Thoracic aorta (tissue), 2 donors: ENCODE data around the gene PRSS48. TPM values are rescaled to one million over a fixed set of nuclear protein-coding genes. Genes with fewer than 3 reads are reported as not detected.
"Not testable (repeated sequence)": the region's sequence is repeated elsewhere in the genome, so short reads cannot be mapped to it uniquely, and the experiment has no call there.

Experiments
- ATAC-seq: fragments of 150-250 bp; one replicate; pipeline ENCODE4 v1.8.0; 2017; ENCODE audit warnings: low read depth; ENCODE audit not compliant: insufficient number of reproducible peaks, low FRiP score
- DNase-seq: peaks from one replicate; pipeline ENCODE4 v3.0.0-alpha.2; 2020; ENCODE audit warnings: low spot score
- H3K27ac ChIP-seq, 2 donors: fragments of 200-600 bp; sonication (generic); 1 replicate in 1 of 2; 2 replicates in 1 of 2; pipeline ENCODE4 v1.5.1; 2016; ENCODE audit warnings: mild to moderate bottlenecking in 2 of 2, moderate library complexity in 2 of 2
- H3K27me3 ChIP-seq: fragments of 200-600 bp; sonication (generic); replicated peaks from 2 replicates; pipeline ENCODE4 v1.6.0; 2016; ENCODE audit warnings: mild to moderate bottlenecking; ENCODE audit not compliant: insufficient read depth
- H3K36me3 ChIP-seq: fragments of 200-600 bp; sonication (generic); one replicate; pipeline ENCODE4 v1.5.1; 2016
- H3K4me1 ChIP-seq, 2 donors: fragments of 200-600 bp; sonication (generic); 1 replicate in 1 of 2; 2 replicates in 1 of 2; pipeline versions ENCODE4 v1.5.1 to v1.6.0; 2016; ENCODE audit warnings: low read depth in 2 of 2, mild to moderate bottlenecking in 1 of 2; ENCODE audit not compliant: control insufficient read depth in 1 of 2
- H3K4me3 ChIP-seq: fragments of 200-600 bp; sonication (generic); 2 replicates; pipeline ENCODE4 v1.5.1; 2016; ENCODE audit warnings: mild to moderate bottlenecking
- H3K9me3 ChIP-seq: fragments of 200-600 bp; sonication (generic); 2 replicates; pipeline ENCODE4 v1.5.1; 2016
- total RNA-seq, 2 donors: library from RNA; depleted of rRNA; stranded (reverse); fragments of >200 nt; gene quantifications; one replicate each; pipeline versions ENCODE4 v1.1.0 to v1.2.3, GENCODE V29; 2016
- TF ChIP-seq, protein P1 (sequence below): fragments of 200-600 bp; sonication (generic); IDR thresholded peaks from one replicate; pipeline ENCODE4 v1.5.1; 2019; ENCODE audit warnings: antibody characterized with exemption

The PRSS48 gene
- total RNA-seq, 2 donors from 2014 or later = not detected

DNA sequence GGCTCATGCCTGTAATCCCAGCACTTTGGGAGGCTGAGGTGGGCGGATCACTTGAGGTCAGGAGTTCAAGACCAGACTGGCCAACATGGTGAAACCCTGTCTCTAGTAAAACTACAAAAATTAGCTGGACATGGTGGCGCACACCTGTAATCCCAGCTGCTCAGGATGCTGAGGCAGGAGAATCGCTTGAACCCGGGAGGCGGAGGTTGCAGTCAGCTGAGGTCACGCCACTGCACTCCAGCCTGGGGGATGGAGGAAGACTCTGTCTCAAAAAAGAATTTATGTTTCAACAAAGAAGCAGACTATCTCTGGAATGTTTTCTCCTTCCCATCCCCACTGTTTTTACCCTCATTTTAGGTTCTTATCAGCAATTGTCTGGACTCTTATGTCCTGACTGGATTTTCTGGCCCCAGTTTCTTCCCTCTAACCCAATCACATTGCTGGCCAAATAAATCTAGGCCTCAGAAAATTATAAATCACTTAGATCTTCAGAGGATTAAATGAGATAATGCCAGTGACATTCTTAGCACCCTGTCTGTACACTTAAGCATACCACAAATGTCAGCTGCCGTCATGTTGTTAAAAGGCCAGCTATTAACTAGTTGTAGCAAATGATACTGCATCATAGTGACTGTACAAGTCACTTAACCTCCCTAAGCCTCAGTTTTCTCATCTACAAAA lies 44.9 kb upstream of the PRSS48 start:
- ATAC-seq = no peak
- TF ChIP-seq, protein P1, sequence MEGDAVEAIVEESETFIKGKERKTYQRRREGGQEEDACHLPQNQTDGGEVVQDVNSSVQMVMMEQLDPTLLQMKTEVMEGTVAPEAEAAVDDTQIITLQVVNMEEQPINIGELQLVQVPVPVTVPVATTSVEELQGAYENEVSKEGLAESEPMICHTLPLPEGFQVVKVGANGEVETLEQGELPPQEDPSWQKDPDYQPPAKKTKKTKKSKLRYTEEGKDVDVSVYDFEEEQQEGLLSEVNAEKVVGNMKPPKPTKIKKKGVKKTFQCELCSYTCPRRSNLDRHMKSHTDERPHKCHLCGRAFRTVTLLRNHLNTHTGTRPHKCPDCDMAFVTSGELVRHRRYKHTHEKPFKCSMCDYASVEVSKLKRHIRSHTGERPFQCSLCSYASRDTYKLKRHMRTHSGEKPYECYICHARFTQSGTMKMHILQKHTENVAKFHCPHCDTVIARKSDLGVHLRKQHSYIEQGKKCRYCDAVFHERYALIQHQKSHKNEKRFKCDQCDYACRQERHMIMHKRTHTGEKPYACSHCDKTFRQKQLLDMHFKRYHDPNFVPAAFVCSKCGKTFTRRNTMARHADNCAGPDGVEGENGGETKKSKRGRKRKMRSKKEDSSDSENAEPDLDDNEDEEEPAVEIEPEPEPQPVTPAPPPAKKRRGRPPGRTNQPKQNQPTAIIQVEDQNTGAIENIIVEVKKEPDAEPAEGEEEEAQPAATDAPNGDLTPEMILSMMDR = no peak

DNA sequence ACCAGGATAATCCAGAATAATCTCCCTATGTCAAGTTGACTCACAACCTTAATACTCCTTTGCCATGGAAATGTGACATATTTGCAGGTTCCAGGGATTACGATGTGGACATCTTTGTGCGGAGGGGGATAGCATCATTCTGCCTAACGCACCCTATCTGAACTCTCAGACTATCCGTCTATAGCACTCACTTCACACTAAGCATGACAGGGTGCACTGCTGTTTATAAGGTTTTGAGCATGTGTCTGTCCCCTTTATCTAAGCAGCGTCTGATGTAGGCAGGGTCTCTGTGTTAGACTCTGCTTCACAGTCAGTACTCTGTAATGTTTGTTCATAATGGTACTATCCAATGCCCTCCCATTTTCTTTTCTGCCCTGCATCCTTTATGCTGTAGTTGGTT lies 43.4 kb upstream of the PRSS48 start:
- H3K4me3 ChIP-seq = no peak overlapping the region
- TF ChIP-seq, protein P1 = no peak
- no peaks in the 10 kb centered on the region for H3K9me3 ChIP-seq
- no peak for DNase-seq
- H3K27me3 ChIP-seq = no peaks in the 10 kb centered on the region
- H3K4me1 ChIP-seq = peaks cover 3 to 8% of the 10 kb centered on the region in 2 donors
- no peak for ATAC-seq
- no peaks in the 10 kb centered on the region for H3K36me3 ChIP-seq
- H3K27ac ChIP-seq = no peak overlapping the region

More for the DNA sequence above, 44.9 kb upstream of the PRSS48 start:
- Histone ChIP-seq H3K27ac (no peak overlapping the region), H3K9me3 (no peaks in the 10 kb centered on the region), H3K27me3 (no peaks in the 10 kb centered on the region), H3K36me3 (no peaks in the 10 kb centered on the region), H3K4me3 (no peak overlapping the region), H3K4me1 (peaks cover 3 to 16% of the 10 kb centered on the region in 2 donors)
- DNase-seq = no peak

DNA sequence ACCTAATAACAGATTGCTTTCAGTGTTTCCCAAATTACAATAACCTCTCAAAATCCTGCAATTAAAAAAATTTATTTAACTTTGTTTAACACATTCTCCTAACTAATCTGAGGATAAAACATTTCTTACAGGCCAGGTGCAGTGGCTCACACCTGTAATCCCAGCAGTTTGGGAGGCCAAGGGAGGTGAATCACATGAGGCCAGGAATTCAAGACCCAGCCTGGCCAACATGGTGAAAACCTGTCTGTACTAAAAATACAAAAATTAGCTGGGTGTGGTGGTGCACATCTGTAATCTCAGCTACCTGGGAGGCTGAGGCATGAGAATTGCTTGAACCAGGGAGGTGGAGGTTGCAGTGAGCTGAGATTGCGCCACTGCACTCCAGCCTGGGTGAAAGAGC lies 41.6 kb upstream of the PRSS48 start:
- H3K9me3 ChIP-seq, H3K4me3 ChIP-seq, ATAC-seq, H3K27me3 ChIP-seq, H3K4me1 ChIP-seq, H3K36me3 ChIP-seq, H3K27ac ChIP-seq, DNase-seq: not testable (repeated sequence)

DNA sequence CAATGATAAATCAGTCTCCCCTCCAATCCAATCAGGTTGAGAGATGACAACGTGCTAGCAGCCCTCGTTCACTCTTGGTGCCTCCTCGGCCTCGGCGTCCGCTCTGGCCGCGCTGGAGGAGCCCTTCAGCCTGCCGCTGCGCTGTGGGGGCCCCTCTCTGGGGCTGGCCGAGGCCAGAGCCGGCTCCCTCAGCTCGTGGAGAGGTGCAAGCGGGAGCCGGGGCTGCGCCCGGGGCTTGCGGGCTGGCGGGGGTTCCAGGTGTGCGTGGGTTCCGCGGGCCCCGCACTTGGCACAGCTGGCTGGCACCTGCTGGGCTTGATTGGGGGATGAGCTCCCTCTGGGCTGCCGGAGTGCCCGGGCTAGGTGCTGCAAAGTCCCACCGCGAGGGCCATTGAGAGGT lies 40.9 kb upstream of the PRSS48 start:
- TF ChIP-seq, protein P1 = no peak
- no peaks in the 10 kb centered on the region for H3K4me1 ChIP-seq
- ATAC-seq (no peak), DNase-seq (no peak)
- no peaks in the 10 kb centered on the region for H3K9me3 ChIP-seq
- H3K27me3 ChIP-seq = no peaks in the 10 kb centered on the region
- no peaks in the 10 kb centered on the region for H3K36me3 ChIP-seq
- no peak overlapping the region for H3K27ac ChIP-seq
- H3K4me3 ChIP-seq = no peak overlapping the region

DNA sequence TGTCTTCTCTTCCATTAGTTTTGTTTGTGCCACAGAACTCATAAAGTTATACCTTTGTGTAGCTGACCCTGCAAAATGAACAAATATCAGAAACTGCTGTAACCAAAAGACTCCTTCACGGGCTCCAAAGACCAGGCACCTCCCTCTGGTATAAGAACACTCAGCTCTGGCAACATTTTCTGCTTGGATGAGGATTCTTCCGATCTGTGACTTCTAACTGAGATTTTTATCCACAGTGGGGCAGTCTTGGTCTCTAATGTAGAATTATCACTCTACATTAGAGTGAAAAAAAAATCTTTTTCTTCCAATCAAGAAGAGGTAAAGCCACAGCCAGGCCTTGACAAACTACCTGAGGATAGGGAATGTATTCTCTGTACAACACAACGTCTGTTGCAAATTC lies 38.5 kb upstream of the PRSS48 start:
- TF ChIP-seq, protein P1 = no peak
- DNase-seq (no peak), ATAC-seq (no peak)
- no peaks in the 10 kb centered on the region for H3K27me3 ChIP-seq
- no peak overlapping the region for H3K4me3 ChIP-seq
- no peaks in the 10 kb centered on the region for H3K9me3 ChIP-seq
- peaks cover 0 to under 1% of the 10 kb centered on the region in 2 donors for H3K4me1 ChIP-seq
- no peak overlapping the region for H3K27ac ChIP-seq
- H3K36me3 ChIP-seq = no peaks in the 10 kb centered on the region

DNA sequence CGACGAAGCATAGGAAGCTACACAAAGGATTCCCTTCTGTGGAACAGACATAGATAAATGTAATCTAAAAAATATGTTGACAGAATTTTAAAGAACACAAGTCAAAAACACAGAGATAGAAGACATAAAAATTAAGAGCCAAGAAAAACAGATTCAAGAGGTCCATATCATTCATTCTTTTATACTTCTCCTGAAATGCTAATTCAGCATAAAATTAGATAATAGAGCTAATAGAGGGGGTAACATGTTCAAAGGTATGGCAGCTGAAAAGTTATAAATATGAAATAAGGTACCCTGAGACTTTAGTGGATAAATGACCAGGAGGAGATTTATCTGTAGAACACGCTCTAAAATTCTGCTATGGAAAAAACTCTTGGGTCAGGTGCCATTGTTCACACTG lies 37.4 kb upstream of the PRSS48 start:
- no peak for ATAC-seq
- Histone ChIP-seq H3K4me1 (peaks cover 0 to 8% of the 10 kb centered on the region in 2 donors), H3K27ac (no peak overlapping the region), H3K36me3 (no peaks in the 10 kb centered on the region), H3K4me3 (no peak overlapping the region), H3K27me3 (no peaks in the 10 kb centered on the region), H3K9me3 (no peaks in the 10 kb centered on the region)
- DNase-seq = no peak
- TF ChIP-seq, protein P1 = no peak
